MCF 10A (cell line): Measurements from ENCODE around the gene ZCCHC24. TPM values are rescaled to one million over a fixed set of nuclear protein-coding genes. Genes with fewer than 3 reads are reported as not detected.

Experiments
- BruUV-seq: library from RNA; stranded (reverse); fragments of 400-500 nt; replicated peaks from 2 replicates; lab custom pipeline; 2021; lab: Mats Ljungman, UMichigan
- CTCF ChIA-PET: fragments of 300-600 bp; sonication (Branson Sonifier 250); formaldehyde crosslinking; extraction: SDS; loops from one replicate; lab custom pipeline; 2021; ENCODE audit warnings: antibody characterized with exemption, inconsistent platforms; lab: Yijun Ruan, JAX
- POLR2A ChIA-PET: fragments of 300-600, 350-650 bp; sonication (Branson Sonifier 250); formaldehyde crosslinking; extraction: SDS; loops from one replicate; lab custom pipeline; 2020; ENCODE audit warnings: antibody characterized with exemption, inconsistent platforms; lab: Yijun Ruan, JAX
- DNase-seq: peaks from one replicate; pipeline ENCODE4 v3.0.0-alpha.2; 2018; ENCODE audit not compliant: unreplicated experiment
- H3K27ac Mint-ChIP-seq: one replicate; pipeline ENCODE4 v1.8.0; 2022; ENCODE audit warnings: mild to moderate bottlenecking, low read depth, mixed read lengths; ENCODE audit not compliant: unreplicated experiment
- H3K27me3 Mint-ChIP-seq: one replicate; pipeline ENCODE4 v1.8.0; 2022; ENCODE audit warnings: mixed read lengths; ENCODE audit not compliant: insufficient read depth, unreplicated experiment
- H3K36me3 Mint-ChIP-seq: one replicate; pipeline ENCODE4 v1.8.0; 2022; ENCODE audit warnings: mild to moderate bottlenecking, moderate library complexity, mixed read lengths; ENCODE audit not compliant: insufficient read depth, unreplicated experiment
- H3K4me1 Mint-ChIP-seq: one replicate; pipeline ENCODE4 v1.8.0; 2022; ENCODE audit warnings: mixed read lengths; ENCODE audit not compliant: insufficient read depth, unreplicated experiment
- H3K4me3 Mint-ChIP-seq: one replicate; pipeline ENCODE4 v1.8.0; 2022; ENCODE audit warnings: mild to moderate bottlenecking, moderate library complexity, mixed read lengths; ENCODE audit not compliant: unreplicated experiment
- H3K9me3 Mint-ChIP-seq: one replicate; pipeline ENCODE4 v1.8.0; 2022; ENCODE audit warnings: mixed read lengths; ENCODE audit not compliant: unreplicated experiment
- intact Hi-C: fragments of 100-400 bp; cut with micrococcal nuclease; formaldehyde crosslinking; loops from 2 replicates; pipeline ENCODE4 v1.14.1; 2022
- total RNA-seq: library from RNA; stranded (reverse); gene quantifications from 2 replicates; pipeline ENCODE4 v1.2.3, GENCODE V29; 2022
- TF ChIP-seq, protein P1 (sequence below): fragments of 200-600 bp; IDR thresholded peaks from one replicate; pipeline ENCODE4 v1.8.0; 2022; ENCODE audit warnings: antibody characterized with exemption, mild to moderate bottlenecking; ENCODE audit not compliant: unreplicated experiment

ZCCHC24 gene
- total RNA-seq, 1 experiment from 2014 or later: 2.8 TPM

DNA sequence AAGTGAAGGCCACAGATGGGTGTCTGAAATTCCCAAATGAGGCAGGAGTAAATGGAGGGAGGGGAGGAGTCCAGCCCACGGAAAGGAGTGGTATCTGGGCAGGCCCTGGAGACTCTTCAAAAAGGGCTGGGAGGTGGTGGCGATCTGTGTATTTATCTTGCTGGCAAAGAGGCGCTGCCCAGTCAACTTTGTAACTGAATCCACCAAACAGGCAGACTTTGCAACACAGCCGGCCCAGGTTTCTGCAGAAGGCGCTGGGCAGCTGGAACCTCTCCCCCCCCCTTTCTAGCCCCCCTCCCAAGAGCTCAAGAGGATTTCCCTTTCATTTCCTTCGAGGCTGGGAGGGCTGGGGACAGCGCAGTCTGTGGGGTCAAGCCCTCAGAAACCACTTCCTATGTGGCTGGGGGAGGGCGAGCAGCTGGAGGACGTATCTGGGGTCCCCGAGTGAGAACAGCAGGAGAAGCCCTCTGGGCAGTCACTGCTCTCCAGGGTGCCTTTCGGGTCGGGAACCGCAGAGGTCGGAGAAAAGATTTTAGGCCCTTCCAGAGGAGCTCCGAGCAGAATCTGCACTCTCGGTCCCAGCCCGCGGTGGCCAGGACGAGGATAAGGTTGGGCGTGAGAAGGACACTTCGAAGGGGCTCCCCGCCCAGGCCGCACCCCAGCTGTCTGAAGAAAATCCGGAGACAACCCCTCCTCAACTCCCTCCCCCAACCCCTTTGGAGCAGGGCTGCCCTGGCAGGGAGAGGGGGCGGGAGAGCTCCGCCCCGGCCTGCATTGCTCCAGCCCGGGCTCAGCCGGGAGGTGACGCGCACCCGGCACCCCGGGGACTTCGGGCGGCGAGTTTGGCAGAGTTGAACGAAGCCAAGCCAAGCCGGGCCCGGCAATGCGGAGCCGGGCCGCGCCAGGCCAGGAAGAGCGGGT is 965 bp downstream of the ZCCHC24 start:
- Mint-ChIP-seq H3K4me3 (peak overlapping the region; percentile 72), H3K27ac (peak overlapping the region; percentile 39), H3K27me3 (no peaks in the 10 kb centered on the region), H3K9me3 (no peaks in the 10 kb centered on the region), H3K36me3 (no peaks in the 10 kb centered on the region), H3K4me1 (peaks cover 30% of the 10 kb centered on the region)
- TF ChIP-seq, protein P1, sequence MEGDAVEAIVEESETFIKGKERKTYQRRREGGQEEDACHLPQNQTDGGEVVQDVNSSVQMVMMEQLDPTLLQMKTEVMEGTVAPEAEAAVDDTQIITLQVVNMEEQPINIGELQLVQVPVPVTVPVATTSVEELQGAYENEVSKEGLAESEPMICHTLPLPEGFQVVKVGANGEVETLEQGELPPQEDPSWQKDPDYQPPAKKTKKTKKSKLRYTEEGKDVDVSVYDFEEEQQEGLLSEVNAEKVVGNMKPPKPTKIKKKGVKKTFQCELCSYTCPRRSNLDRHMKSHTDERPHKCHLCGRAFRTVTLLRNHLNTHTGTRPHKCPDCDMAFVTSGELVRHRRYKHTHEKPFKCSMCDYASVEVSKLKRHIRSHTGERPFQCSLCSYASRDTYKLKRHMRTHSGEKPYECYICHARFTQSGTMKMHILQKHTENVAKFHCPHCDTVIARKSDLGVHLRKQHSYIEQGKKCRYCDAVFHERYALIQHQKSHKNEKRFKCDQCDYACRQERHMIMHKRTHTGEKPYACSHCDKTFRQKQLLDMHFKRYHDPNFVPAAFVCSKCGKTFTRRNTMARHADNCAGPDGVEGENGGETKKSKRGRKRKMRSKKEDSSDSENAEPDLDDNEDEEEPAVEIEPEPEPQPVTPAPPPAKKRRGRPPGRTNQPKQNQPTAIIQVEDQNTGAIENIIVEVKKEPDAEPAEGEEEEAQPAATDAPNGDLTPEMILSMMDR: no peak
- ChIA-PET POLR2A (interaction anchor here (0.6 to 1.7 kb wide), 9 partner anchors 9 to 123 kb away, joined by 3 to 19 read pairs (median 4); no protein-coding TSS in a partner anchor), CTCF (interaction anchor here (0.6 to 1.9 kb wide), 5 partner anchors 22 to 70 kb away, joined by 3 to 7 read pairs (median 3); no protein-coding TSS in a partner anchor)
- peak; percentile 56 for DNase-seq
- intact Hi-C loops: no loop called here
- BruUV-seq: no TSS peak

DNA sequence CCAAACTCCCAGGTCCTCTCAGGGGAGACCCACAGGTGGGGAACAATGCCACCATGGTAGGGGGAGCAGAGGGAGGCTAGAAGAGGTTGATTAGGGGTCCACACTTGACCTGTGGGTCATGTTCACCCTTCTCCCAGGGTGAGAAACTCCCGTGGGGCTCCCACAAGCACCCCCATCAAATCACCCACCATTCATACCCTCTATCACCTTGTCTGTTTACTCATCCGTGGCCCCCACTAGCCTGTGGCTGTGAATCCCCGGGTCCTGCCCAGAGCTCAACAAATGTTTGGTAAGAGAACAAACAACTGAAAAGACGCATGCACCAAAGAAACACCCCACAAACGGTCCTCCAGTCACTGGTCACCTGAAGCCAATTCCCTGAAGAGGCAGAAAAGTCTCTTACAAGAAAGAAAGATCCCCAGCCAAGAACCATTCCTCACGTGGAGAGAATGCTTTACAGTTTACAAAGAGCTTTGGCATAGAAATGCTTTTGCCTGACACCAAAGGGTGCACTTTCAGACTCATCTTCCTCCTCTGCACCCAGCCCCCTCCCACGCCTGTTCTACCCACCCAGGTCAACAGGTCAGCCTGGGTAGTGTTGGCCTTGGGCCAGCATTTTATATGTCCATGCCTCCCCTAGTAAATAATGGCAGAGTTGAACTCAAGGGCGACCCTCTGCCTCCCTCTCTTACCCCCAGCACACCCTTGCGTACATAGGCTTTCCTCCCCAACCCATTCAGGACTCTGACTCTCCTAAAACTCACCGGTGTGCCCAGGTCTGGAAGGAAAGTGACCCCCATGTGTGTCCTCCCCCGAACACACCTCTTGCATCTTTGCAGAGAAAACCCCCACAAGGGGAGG is 1.9 kb downstream of the ZCCHC24 start:
- POLR2A ChIA-PET: interaction anchor here (1.0 to 1.7 kb wide), 3 partner anchors 10 to 96 kb away, joined by 3 to 19 read pairs (median 7); no protein-coding TSS in a partner anchor
- TSS peak; percentile 34 for BruUV-seq
- TF ChIP-seq, protein P1: no peak
- Mint-ChIP-seq H3K36me3 (no peaks in the 10 kb centered on the region), H3K27me3 (no peaks in the 10 kb centered on the region), H3K4me1 (peaks cover 30% of the 10 kb centered on the region), H3K4me3 (peak overlapping the region; percentile 72), H3K27ac (peak overlapping the region; percentile 39), H3K9me3 (no peaks in the 10 kb centered on the region)
- CTCF ChIA-PET: interaction anchor here (1.1 kb wide), 1 partner anchor 21 kb away, joined by 3 read pairs; no protein-coding TSS in a partner anchor
- no peak for DNase-seq
- intact Hi-C loops: no loop called here

DNA sequence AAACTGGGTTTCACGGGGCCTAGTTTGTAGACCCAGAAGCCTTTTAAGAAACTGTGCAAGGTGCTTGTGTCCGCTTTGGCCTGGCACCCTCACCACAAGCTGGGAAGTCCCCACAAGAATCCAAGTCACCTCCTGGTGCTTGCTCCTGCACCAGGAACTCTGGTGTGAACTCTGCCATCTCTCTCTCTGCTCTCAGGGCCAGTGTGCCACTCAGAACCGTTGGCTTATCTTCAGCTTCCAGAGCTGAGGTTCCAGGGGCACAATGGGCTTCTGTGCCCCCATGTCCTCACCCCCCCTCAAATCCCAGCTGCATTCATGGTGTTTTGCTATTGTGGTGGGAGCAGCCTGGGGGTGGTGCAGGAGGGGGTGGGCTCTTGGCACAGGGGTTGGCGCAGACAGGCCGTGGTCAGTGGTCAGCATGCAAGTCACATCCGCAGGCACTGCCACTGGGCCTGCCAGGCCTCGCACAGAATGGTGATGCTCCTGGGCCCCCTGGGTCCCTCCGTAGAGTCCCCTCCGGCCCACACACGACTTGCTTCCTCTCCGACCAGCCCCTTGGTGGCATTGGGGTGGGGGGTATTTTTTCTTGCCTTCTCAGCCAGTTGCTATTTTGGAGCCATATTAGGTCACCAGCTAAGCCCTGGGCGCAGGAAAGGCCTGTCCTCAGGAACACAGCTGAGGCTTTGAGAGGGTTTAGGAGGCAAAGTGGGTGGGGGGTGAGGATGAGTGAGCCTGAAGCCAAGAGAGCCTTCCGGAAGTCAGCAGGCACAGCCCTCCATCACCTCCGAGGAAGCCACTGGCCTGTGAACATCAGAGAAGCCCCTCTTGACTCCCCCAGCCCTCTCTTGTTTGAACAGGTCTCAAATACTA is 3.0 kb downstream of the ZCCHC24 start:
- ChIA-PET POLR2A (no interaction called here), CTCF (interaction anchor here (0.8 kb wide), 1 partner anchor 16 kb away, joined by 6 read pairs; no protein-coding TSS in a partner anchor)
- H3K27ac Mint-ChIP-seq: no peak overlapping the region
- TF ChIP-seq, protein P1: no peak
- intact Hi-C loops: no loop called here
- H3K4me3 Mint-ChIP-seq: no peak overlapping the region
- no peak for DNase-seq
- H3K4me1 Mint-ChIP-seq: peaks cover 30% of the 10 kb centered on the region
- H3K9me3 Mint-ChIP-seq: no peaks in the 10 kb centered on the region
- no TSS peak for BruUV-seq
- H3K27me3 Mint-ChIP-seq: no peaks in the 10 kb centered on the region
- no peaks in the 10 kb centered on the region for H3K36me3 Mint-ChIP-seq
